GM12873 (cell line): Measurements from ENCODE around the gene MARVELD3.
A peak's percentile ranks its signal among the peaks of the same experiment; 100 is the strongest.

ENCODE experiments used
- CTCF ChIP-seq: IDR thresholded peaks from 2 replicates; pipeline ENCODE4 v1.5.1; 2012; ENCODE audit warnings: low read depth, mild to moderate bottlenecking, moderate library complexity, low read length, control low read depth; ENCODE audit not compliant: insufficient read depth; ENCODE audit errors: missing control alignments

Gene MARVELD3

GRCh38 chr16:71593048-71593999 is 32.7 kb upstream of the MARVELD3 start:
- TF ChIP-seq CTCF = no peak

DNA sequence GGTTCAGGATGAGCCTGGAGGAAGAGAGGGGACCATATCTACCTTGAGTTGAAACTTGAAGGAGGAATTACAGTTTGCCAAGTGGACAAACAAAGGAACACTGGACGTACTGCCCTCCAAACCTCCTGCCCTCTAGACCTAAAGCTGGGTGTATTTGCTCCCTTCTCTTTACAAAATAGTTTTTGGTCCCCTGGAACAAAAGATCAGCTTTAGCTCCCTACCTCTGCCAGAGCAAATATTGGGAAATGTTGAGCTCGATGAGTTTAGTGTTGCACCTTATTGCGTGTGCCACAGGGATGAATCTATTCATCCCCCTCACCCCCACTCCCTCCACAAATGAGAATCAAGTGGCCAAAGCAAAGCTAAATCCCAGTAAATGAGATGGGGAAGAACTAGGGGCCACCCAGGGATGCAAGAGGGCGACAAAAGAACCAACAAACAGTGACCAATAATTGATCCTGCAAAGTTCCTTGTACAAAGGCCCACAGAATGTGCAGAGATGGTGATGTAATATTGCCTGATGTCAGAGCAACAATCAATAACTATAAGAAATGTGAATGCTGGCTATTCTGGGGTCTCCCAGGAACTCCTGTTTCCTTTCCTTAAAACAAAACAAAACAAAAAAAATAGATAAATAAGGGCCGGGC is 31.9 kb upstream of the MARVELD3 start:
- TF ChIP-seq CTCF = no peak

GRCh38 chr16:71600822-71601221 is 25.2 kb upstream of the MARVELD3 start:
- TF ChIP-seq CTCF = no peak

GRCh38 chr16:71609066-71609465 is 16.9 kb upstream of the MARVELD3 start:
- no peak for TF ChIP-seq CTCF

GRCh38 chr16:71610447-71610846 is 15.5 kb upstream of the MARVELD3 start:
- TF ChIP-seq CTCF = no peak

DNA sequence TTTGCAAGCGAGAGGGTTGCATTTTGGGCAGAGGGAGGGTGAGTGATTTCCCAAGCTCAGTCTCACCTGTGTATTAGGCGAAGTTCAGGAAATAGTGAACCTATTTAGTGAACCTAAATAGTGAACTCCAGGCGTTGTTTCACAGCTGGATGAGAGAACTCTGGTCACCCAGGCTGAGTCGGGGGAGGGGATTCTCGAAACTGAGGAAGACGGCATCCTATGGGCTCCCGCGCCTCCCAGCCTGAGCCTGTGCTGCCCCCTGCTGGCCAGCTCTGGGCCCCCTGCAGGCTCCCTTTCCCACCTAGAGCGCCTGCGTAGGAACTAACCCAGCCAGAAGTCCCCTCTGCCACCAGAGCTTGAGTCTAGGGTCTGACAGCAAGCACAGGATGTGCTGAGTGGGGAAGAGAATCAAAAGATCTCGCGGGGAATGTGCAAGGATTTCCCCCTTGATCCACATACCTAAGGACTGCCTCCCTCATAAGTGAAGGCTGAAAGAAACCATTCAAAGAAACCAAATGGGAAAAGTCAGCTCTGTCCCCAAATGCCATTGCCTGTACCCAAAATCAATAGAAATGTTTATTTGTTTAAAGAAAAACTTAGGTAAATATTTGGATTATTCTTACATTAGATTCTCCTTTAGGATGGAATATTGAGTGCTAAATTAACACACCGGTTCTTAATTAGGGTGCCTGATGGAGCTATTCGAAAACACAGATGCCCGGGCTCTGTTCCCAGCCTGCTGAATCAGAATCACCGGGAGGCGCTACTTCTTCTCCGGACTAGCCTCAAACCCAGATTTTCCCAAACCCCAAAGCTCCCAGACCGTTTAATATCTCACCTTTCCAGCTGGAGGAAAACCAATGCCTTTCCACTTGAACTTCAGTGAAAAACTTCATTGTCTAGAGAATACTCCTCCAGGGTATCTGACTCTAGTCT is 14.8 kb upstream of the MARVELD3 start:
- TF ChIP-seq CTCF = peak; percentile 99
